GM12874 (cell line): ENCODE data around the gene GIPC2.

Source experiments
- TF ChIP-seq, protein P1 (sequence below): IDR thresholded peaks from 2 replicates; pipeline ENCODE4 v1.5.1; 2011; ENCODE audit warnings: low read depth, mild to moderate bottlenecking, control low read depth, low read length, moderate library complexity; ENCODE audit not compliant: insufficient read depth

The GIPC2 gene

DNA sequence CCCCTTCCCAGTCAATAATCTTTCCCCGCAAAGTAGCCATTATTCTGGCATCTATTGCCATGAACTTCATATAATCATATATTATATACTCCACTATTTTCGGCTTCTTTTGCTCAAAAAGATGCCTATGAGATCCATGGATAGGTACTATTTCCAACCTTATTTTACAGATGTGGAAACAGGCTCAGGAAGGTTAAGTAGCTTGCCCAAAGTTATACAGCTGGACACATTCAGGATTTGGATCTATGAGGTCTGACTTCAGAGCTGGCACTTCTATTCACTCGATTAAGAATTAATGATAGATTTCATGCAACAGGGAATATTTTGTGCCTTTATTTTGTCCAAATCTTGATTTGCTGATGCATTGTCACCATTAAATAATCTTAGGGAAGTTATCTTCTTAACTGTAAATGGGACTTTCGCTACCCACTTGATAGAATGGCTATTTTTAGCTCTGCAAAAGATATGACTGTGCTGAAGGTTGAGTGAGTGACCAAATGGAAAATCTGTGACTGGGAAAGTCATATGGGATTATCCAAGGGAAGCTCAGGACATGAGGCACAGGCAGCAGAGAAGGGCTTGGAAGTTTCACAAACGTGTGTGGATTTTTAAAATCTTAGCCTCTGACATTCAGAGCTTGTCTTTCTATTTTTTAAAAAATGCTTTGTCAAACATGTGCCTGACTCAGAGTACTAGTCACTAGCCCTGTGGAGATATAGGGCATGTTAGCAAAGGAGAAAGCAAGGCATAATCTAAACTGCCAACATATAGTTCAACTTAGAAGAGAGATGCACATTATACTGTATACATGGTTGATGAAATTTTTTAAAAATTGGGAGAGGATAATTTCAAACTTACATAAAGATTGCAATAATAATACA lies 36.5 kb downstream of the GIPC2 start:
- TF ChIP-seq, protein P1, sequence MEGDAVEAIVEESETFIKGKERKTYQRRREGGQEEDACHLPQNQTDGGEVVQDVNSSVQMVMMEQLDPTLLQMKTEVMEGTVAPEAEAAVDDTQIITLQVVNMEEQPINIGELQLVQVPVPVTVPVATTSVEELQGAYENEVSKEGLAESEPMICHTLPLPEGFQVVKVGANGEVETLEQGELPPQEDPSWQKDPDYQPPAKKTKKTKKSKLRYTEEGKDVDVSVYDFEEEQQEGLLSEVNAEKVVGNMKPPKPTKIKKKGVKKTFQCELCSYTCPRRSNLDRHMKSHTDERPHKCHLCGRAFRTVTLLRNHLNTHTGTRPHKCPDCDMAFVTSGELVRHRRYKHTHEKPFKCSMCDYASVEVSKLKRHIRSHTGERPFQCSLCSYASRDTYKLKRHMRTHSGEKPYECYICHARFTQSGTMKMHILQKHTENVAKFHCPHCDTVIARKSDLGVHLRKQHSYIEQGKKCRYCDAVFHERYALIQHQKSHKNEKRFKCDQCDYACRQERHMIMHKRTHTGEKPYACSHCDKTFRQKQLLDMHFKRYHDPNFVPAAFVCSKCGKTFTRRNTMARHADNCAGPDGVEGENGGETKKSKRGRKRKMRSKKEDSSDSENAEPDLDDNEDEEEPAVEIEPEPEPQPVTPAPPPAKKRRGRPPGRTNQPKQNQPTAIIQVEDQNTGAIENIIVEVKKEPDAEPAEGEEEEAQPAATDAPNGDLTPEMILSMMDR, result no peak

DNA sequence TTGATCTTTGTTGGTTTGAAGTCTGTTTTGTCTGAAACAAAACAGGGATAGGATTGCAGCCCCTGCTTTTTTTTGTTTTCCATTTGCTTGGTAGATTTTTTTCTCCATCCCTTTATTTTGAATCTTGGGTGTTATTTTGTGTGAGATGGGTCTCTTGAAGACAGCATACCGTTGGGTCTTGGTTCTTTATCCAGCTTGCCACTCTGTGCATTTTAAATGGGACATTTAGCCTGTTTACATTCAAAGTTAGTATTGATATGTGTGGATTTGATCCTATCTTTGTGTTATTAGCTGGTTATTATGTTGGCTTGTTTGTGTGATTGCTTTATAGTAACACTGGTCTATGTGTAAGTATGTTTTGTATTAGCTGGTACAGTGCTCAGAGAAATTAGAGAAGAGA lies 40.9 kb downstream of the GIPC2 start:
- TF ChIP-seq, protein P1, result no peak

DNA sequence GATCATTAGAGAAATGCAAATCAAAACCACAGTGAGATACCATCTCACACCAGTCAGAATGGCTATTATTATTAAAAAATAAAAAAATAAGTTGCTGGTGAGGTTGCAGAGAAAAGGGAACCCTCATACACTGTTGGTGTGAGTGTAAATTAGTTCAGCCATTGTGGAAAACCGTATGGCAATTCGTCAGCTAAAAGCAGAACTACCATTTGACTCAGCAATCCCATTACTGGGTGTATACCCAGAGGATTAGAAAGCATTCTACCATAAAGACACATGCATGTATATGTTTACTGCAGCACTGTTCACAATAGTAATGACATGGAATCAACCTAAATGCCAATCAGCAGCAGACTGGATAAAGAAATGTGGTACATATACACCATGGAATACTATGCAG lies 42.2 kb downstream of the GIPC2 start:
- TF ChIP-seq, protein P1, result no peak

DNA sequence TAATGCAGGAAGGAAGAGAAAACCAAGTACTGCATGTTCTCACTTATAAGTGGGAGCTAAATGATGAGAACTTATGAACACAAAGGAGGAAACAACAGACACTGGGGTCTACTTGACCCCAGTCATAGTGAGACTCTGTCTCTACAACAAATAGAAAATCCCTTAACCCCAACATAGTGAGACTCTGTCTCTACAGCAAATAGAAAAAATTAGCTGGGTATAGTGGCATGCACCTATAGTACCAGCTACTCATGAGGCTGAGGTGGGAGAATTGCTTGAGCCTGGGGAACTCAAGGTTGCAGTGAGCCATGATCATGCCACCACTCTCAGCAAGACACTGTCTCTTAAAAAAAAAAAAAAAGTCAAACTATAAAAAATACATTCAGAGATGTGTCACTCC lies 42.7 kb downstream of the GIPC2 start:
- TF ChIP-seq, protein P1, result no peak

DNA sequence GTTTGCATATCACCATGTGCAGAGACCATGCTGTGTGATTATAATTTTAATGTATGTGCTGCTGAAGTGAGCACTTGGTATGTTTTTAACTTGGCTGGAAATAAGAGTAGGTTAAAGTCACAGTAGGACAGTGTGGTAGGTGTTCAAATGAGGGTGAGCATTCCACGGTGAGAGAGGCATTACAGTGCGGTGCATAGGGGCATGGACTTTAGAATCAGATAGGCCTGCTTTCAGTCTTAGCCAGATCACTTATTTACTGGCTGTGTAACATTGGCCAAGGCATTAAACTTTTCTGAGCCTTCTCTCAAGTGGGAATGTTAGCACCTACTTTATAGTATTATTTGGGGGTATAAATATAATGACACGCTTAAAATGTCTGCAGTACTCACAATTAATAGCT lies 43.2 kb downstream of the GIPC2 start:
- TF ChIP-seq, protein P1, result no peak

DNA sequence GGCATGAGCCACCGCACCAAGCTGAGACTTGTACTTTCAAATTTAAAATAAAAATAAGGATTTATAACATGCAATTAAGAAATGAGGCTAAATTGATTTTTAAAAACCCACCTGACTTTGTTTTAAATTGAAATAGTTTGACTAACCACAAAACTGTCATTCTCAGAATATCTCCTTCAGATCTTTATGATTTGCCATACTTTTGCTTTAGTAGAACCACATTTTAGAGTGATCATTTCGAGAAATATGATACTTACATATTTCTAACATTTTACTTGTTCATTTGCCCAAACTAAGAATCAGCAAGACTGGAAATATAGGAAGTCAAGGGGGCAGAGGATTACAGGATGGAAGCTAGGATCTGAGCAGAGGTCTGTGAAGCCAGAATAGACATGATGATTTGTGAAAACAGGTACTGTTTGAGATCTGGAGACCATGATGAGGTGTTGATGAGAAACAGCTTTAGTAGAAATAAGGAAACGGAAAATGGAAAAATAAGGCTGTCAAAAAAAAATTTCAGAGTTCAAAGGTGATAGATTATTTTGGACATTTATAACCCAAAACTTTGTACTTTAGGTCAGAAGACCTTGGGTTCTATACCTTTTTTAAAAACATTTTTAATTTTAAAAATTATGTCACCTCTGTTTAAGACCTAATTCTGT lies 44.8 kb downstream of the GIPC2 start:
- TF ChIP-seq, protein P1, result no peak

DNA sequence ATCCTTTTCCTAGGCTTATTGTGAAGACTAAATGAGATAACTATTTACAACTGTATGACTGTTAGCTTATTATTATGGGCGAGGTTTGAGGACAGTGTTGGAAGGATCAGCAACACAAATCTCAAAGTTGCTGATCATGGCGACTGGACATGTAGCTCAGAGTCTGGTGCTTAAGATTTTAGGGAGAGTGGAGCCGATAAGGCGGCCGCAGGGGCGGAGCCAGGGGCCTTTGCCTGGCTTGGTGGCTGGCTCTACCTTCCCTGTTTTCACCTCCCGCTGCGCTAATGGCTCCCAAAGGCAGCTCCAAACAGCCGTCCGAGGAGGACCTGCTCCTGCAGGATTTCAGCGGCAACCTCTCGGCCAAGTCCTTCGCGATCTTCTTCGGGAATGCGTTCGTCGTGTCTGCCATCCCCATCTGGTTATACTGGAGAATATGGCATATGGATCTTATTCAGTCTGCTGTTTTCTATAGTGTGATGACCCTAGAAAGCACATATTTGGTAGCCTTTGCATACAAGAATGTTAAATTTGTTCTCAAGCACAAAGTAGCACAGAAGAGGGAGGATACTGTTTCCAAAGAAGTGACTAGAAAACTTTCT lies 45.5 kb downstream of the GIPC2 start:
- TF ChIP-seq, protein P1, result no peak
